Activated CD4-positive, alpha-beta T cell treated with anti-CD3 and anti-CD28 coated beads for 36 hours (primary cell): Measurements from ENCODE around the gene SPON2. TPM values are rescaled to one million over a fixed set of nuclear protein-coding genes. Genes with fewer than 3 reads are reported as not detected.

ENCODE experiments used
- ATAC-seq: fragments of 200-7000 bp; cut with Tn5 transposase; one replicate; pipeline ENCODE4 v1.10.0; 2021; ENCODE audit warnings: mild to moderate bottlenecking, moderate library complexity
- CTCF ChIA-PET: fragments of 350-600 bp; sonication (Branson Sonifier 250); formaldehyde crosslinking; loops from one replicate; lab custom pipeline; 2021; ENCODE audit warnings: antibody characterized with exemption; lab: Charles Lee
- POLR2A ChIA-PET: fragments of 350-600 bp; sonication (Branson Sonifier 250); formaldehyde crosslinking; loops from one replicate; lab custom pipeline; 2021; ENCODE audit warnings: antibody characterized with exemption, inconsistent platforms; lab: Charles Lee
- DNase-seq: peaks from one replicate; pipeline ENCODE4 v3.0.0-alpha.2; 2020
- H3K27ac Mint-ChIP-seq: one replicate; pipeline ENCODE4 v1.8.0; 2021; ENCODE audit warnings: mixed read lengths
- H3K27me3 Mint-ChIP-seq: one replicate; pipeline ENCODE4 v1.8.0; 2021; ENCODE audit warnings: mixed read lengths
- H3K36me3 Mint-ChIP-seq: one replicate; pipeline ENCODE4 v1.8.0; 2021; ENCODE audit warnings: low read depth, mixed read lengths
- H3K4me1 Mint-ChIP-seq: one replicate; pipeline ENCODE4 v1.8.0; 2021; ENCODE audit warnings: mixed read lengths
- H3K4me3 Mint-ChIP-seq: one replicate; pipeline ENCODE4 v1.8.0; 2021; ENCODE audit warnings: mild to moderate bottlenecking, moderate library complexity, mixed read lengths
- H3K9me3 Mint-ChIP-seq: one replicate; pipeline ENCODE4 v1.8.0; 2021; ENCODE audit warnings: low read depth, mixed read lengths
- intact Hi-C, 2 experiments: fragments of 100-400 bp; cut with DNase I in 1 of 2; cut with micrococcal nuclease in 1 of 2; formaldehyde crosslinking; loops; one replicate each; pipeline versions ENCODE4 v1.14.2 to v1.15.1; 2022 to 2024; cut with DNase I, micrococcal nuclease
- total RNA-seq, 2 experiments: library from RNA; stranded (reverse); gene quantifications; one replicate each; pipeline ENCODE4 v1.2.3, GENCODE V29; 2021

SPON2 gene
- total RNA-seq, 2 experiments from 2014 or later, result 7.5 to 8.5 TPM

- intact Hi-C loops, result no loop called here
- H3K27ac Mint-ChIP-seq, result no peak overlapping the region
- CTCF ChIA-PET, result interaction anchor here (0.5 to 3.2 kb wide), 3 partner anchors 98 to 514 kb away, joined by 3 to 17 read pairs (median 3); partner anchors contain the start of gene FAM53A
Measured at GRCh38 chr4:1170156-1170975, 2.0 kb downstream of the SPON2 start.

GRCh38 chr4:1169691-1170096, 2.7 kb downstream of the SPON2 start:
- intact Hi-C loops, result loop anchor here in 1 of 2 experiments (5.0 kb wide), 3 partner anchors 33 to 78 kb away; partner anchors contain the start of gene CTBP1
- Mint-ChIP-seq H3K9me3 (no peaks in the 10 kb centered on the region), H3K27me3 (peaks cover 22% of the 10 kb centered on the region), H3K4me3 (no peak overlapping the region), H3K36me3 (no peaks in the 10 kb centered on the region), H3K4me1 (peaks cover 13% of the 10 kb centered on the region), H3K27ac (no peak overlapping the region)
- ATAC-seq, result no peak
- ChIA-PET CTCF (interaction anchor here (0.6 to 4.0 kb wide), 3 partner anchors 12 to 514 kb away, joined by 3 to 23 read pairs (median 17); partner anchors contain the start of gene FAM53A), POLR2A (interaction anchor here (0.5 kb wide), 1 partner anchor 34 kb away, joined by 3 read pairs; no protein-coding TSS in a partner anchor)
- no peak for DNase-seq

More at GRCh38 chr4:1170156-1170975, 2.0 kb downstream of the SPON2 start:
- H3K27me3 Mint-ChIP-seq, result peaks cover 22% of the 10 kb centered on the region
- no peak overlapping the region for H3K4me3 Mint-ChIP-seq
- no peaks in the 10 kb centered on the region for H3K9me3 Mint-ChIP-seq
- ATAC-seq (no peak), DNase-seq (no peak)
- no peaks in the 10 kb centered on the region for H3K36me3 Mint-ChIP-seq
- POLR2A ChIA-PET, result interaction anchor here (0.5 kb wide), 1 partner anchor 33 kb away, joined by 3 read pairs; no protein-coding TSS in a partner anchor
- H3K4me1 Mint-ChIP-seq, result peaks cover 13% of the 10 kb centered on the region

- Mint-ChIP-seq H3K4me1 (peaks cover 13% of the 10 kb centered on the region), H3K27ac (no peak overlapping the region), H3K9me3 (no peaks in the 10 kb centered on the region), H3K27me3 (peaks cover 22% of the 10 kb centered on the region), H3K36me3 (no peaks in the 10 kb centered on the region), H3K4me3 (no peak overlapping the region)
- DNase-seq, result no peak
- intact Hi-C loops, result loop anchor here in 1 of 2 experiments (5.0 kb wide), 3 partner anchors 33 to 78 kb away; partner anchors contain the start of gene CTBP1
- CTCF ChIA-PET, result interaction anchor here (3.2 to 4.0 kb wide), 2 partner anchors 13 to 99 kb away, joined by 17 to 23 read pairs; no protein-coding TSS in a partner anchor
- no peak for ATAC-seq
- POLR2A ChIA-PET, result no interaction called here
Measured at GRCh38 chr4:1169171-1169671, 3.2 kb downstream of the SPON2 start.

- H3K9me3 Mint-ChIP-seq, result no peaks in the 10 kb centered on the region
- ChIA-PET POLR2A (interaction anchor here (0.6 kb wide), 1 partner anchor 11 kb away, joined by 3 read pairs; no protein-coding TSS in a partner anchor), CTCF (interaction anchor here (0.6 to 4.0 kb wide), 8 partner anchors 10 to 236 kb away, joined by 3 to 23 read pairs (median 6); partner anchors contain the start of genes GAK and TMEM175)
- peak overlapping the region; percentile 73 for H3K4me3 Mint-ChIP-seq
- DNase-seq, result no peak
- peaks cover 18% of the 10 kb centered on the region for H3K4me1 Mint-ChIP-seq
- peaks cover 18% of the 10 kb centered on the region for H3K27me3 Mint-ChIP-seq
- no peaks in the 10 kb centered on the region for H3K36me3 Mint-ChIP-seq
- no peak overlapping the region for H3K27ac Mint-ChIP-seq
- ATAC-seq, result no peak
- intact Hi-C loops, result loop anchor here in 1 of 2 experiments (5.0 kb wide), 3 partner anchors 34 to 79 kb away; partner anchors contain the start of gene CTBP1
Measured at GRCh38 chr4:1168191-1169101, 3.9 kb downstream of the SPON2 start.

- Mint-ChIP-seq H3K36me3 (no peaks in the 10 kb centered on the region), H3K4me1 (peaks cover 22% of the 10 kb centered on the region), H3K27me3 (peaks cover 15% of the 10 kb centered on the region), H3K27ac (peak overlapping the region; percentile 76), H3K4me3 (peak overlapping the region; percentile 73), H3K9me3 (no peaks in the 10 kb centered on the region)
- ChIA-PET POLR2A (interaction anchor here (0.5 to 0.6 kb wide), 2 partner anchors 12 to 101 kb away, joined by 3 read pairs; no protein-coding TSS in a partner anchor), CTCF (interaction anchor here (0.5 to 4.0 kb wide), 16 partner anchors 8 to 365 kb away, joined by 3 to 23 read pairs (median 4); no protein-coding TSS in a partner anchor)
- DNase-seq, result peak; percentile 95
- intact Hi-C loops, result loop anchor here (1.0 to 5.0 kb wide), 12 partner anchors 35 to 185 kb away; partner anchors contain the start of genes CTBP1 (in 1 of the 2), MAEA (in 1 of the 2) and UVSSA (in 1 of the 2)
- peak; percentile 92 for ATAC-seq
Measured at GRCh38 chr4:1167244-1167949, 5.0 kb downstream of the SPON2 start.

GRCh38 chr4:1166509-1167243, 5.7 kb downstream of the SPON2 start:
- Mint-ChIP-seq H3K36me3 (no peaks in the 10 kb centered on the region), H3K27me3 (peaks cover 13% of the 10 kb centered on the region), H3K27ac (peak overlapping the region; percentile 30), H3K4me3 (peak overlapping the region; percentile 73), H3K4me1 (peaks cover 22% of the 10 kb centered on the region), H3K9me3 (no peaks in the 10 kb centered on the region)
- intact Hi-C loops, result loop anchor here (1.0 to 5.0 kb wide), 12 partner anchors 36 to 186 kb away; partner anchors contain the start of genes CTBP1 (in 1 of the 2), MAEA (in 1 of the 2) and UVSSA (in 1 of the 2)
- CTCF ChIA-PET, result interaction anchor here (0.9 to 4.0 kb wide), 13 partner anchors 8 to 364 kb away, joined by 3 to 23 read pairs (median 4); no protein-coding TSS in a partner anchor
- DNase-seq (no peak), ATAC-seq (no peak)
- POLR2A ChIA-PET, result no interaction called here

GRCh38 chr4:1164956-1165545, 7.3 kb downstream of the SPON2 start:
- Mint-ChIP-seq H3K9me3 (no peaks in the 10 kb centered on the region), H3K36me3 (no peaks in the 10 kb centered on the region), H3K4me1 (peaks cover 20% of the 10 kb centered on the region), H3K4me3 (no peak overlapping the region), H3K27ac (no peak overlapping the region), H3K27me3 (peaks cover 7% of the 10 kb centered on the region)
- ATAC-seq (no peak), DNase-seq (no peak)
- ChIA-PET CTCF (interaction anchor here (0.5 kb wide), 1 partner anchor 50 kb away, joined by 3 read pairs; no protein-coding TSS in a partner anchor), POLR2A (no interaction called here)
- intact Hi-C loops, result loop anchor here in 1 of 2 experiments (5.0 kb wide), 3 partner anchors 37 to 82 kb away; partner anchors contain the start of gene CTBP1

GRCh38 chr4:1164444-1164843, 7.9 kb downstream of the SPON2 start:
- H3K27ac Mint-ChIP-seq, result no peak overlapping the region
- H3K4me1 Mint-ChIP-seq, result peaks cover 20% of the 10 kb centered on the region
- CTCF ChIA-PET, result interaction anchor here (1.8 to 2.4 kb wide), 2 partner anchors 33 to 104 kb away, joined by 6 to 7 read pairs; no protein-coding TSS in a partner anchor
- intact Hi-C loops, result no loop called here
- H3K9me3 Mint-ChIP-seq, result no peaks in the 10 kb centered on the region
- H3K36me3 Mint-ChIP-seq, result no peaks in the 10 kb centered on the region
- H3K4me3 Mint-ChIP-seq, result no peak overlapping the region
- no peak for ATAC-seq
- DNase-seq, result no peak
- peaks cover 7% of the 10 kb centered on the region for H3K27me3 Mint-ChIP-seq
- POLR2A ChIA-PET, result no interaction called here

- no peak overlapping the region for H3K27ac Mint-ChIP-seq
- no peaks in the 10 kb centered on the region for H3K9me3 Mint-ChIP-seq
- intact Hi-C loops, result no loop called here
- H3K4me3 Mint-ChIP-seq, result no peak overlapping the region
- H3K27me3 Mint-ChIP-seq, result peaks cover 9% of the 10 kb centered on the region
- DNase-seq (no peak), ATAC-seq (no peak)
- CTCF ChIA-PET, result interaction anchor here (0.8 to 2.4 kb wide), 3 partner anchors 33 to 192 kb away, joined by 3 to 7 read pairs (median 6); no protein-coding TSS in a partner anchor
- peaks cover 20% of the 10 kb centered on the region for H3K4me1 Mint-ChIP-seq
- H3K36me3 Mint-ChIP-seq, result no peaks in the 10 kb centered on the region
- POLR2A ChIA-PET, result no interaction called here
Measured at GRCh38 chr4:1164040-1164439, 8.3 kb downstream of the SPON2 start.
